Medulla oblongata (tissue), 1 donor: ENCODE data around the gene TMEM220.

Experiments used
- DNase-seq: peaks from one replicate; pipeline ENCODE4 v3.0.0-alpha.2; 2015; ENCODE audit errors: extremely low spot score

Gene TMEM220

GRCh38 chr17:10664571-10664970 is 65.3 kb downstream of the TMEM220 start:
- no peak for DNase-seq
